Measurements from ENCODE around the gene TGFBR2.

TGFBR2 gene

DNA sequence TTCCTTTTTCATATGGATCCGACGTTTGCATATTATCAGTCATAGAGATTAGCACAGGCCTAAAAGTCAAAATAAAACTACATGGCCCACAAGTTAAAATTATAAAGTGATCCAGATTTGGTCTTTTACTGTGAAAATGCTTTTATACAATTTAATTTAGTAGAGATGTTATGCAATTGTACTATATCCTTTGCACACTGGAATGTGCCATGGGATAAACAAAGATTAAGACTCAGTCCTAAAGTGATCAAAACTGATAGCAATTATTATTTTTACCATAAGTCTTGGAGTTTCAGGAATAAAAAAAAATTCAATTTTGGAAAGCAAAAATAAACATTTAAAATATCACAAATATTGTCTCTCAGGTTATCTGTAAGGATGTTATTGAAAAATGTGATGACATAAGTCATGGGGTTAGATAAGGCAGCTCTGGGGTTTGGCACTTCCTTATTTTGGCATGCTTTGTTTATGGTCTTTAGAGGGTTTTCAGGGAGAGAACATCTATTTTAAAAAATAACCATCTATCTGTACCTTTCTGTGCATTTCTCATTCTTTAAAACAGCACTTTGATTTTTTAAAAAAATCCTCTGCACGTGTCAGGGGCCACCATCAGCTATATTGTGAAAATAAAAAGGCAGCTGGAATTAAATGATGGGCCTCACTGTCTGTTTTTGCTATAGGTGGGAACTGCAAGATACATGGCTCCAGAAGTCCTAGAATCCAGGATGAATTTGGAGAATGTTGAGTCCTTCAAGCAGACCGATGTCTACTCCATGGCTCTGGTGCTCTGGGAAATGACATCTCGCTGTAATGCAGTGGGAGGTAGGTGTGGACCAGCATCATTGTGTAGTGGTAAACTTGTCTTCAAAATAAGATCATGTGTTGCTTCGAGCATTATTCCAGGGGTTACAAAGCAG lies 67.3 kb downstream of the TGFBR2 start:
- DNase-seq (ENCODE audit: low read depth, low spot score): no peak
- peaks cover 1% of the 10 kb centered on the region; the same call in 1 of the 2 replicates for H3K27me3 ChIP-seq (ENCODE audit: control insufficient read depth, insufficient read depth, low read length)
- no peaks in the 10 kb centered on the region for H3K4me1 ChIP-seq (ENCODE audit: control insufficient read depth, insufficient read depth, low read length)
- H3K36me3 ChIP-seq (ENCODE audit: control insufficient read depth, insufficient read depth, low read length): peaks cover 9% of the 10 kb centered on the region; the same call in 1 of the 2 replicates
- no peak overlapping the region for H3K4me3 ChIP-seq (ENCODE audit: low read length)
- no peaks in the 10 kb centered on the region for H3K9me3 ChIP-seq (ENCODE audit: control insufficient read depth, insufficient read depth, low read length)
- WGBS (ENCODE audit: insufficient coverage, insufficient read length): no CpG with 5 or more reads among the region's 6 CpGs
- no peak overlapping the region for H3K27ac ChIP-seq (ENCODE audit: low read length)

DNA sequence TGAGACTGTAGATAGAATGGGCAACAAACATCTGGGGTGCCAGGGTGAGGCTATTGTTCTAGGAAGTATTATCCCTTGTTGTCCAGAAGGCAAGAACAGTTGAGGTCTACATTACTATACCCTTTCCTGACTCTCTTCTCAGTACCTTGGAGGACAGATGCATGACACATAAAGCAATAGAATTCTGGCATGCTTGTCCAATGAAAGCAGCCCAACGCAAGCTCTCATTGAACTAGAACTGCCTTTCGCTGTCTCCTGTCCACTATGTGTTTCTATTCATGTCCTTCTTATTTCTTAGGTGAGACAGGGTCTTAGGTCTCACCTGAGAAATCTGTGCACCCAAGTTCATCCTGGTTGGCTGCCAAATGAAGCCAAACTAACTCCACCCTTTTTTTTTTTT lies 68.6 kb downstream of the TGFBR2 start:
- Histone ChIP-seq H3K9me3 (ENCODE audit: control insufficient read depth, insufficient read depth, low read length) (no peaks in the 10 kb centered on the region), H3K36me3 (ENCODE audit: control insufficient read depth, insufficient read depth, low read length) (peaks cover 9% of the 10 kb centered on the region; the same call in 1 of the 2 replicates), H3K4me1 (ENCODE audit: control insufficient read depth, insufficient read depth, low read length) (no peaks in the 10 kb centered on the region), H3K4me3 (ENCODE audit: low read length) (no peak overlapping the region), H3K27me3 (ENCODE audit: control insufficient read depth, insufficient read depth, low read length) (peaks cover 1% of the 10 kb centered on the region; the same call in 1 of the 2 replicates), H3K27ac (ENCODE audit: low read length) (no peak overlapping the region)
- no peak for DNase-seq (ENCODE audit: low read depth, low spot score)
- no CpG with 5 or more reads among the region's 2 CpGs for WGBS (ENCODE audit: insufficient coverage, insufficient read length)

DNA sequence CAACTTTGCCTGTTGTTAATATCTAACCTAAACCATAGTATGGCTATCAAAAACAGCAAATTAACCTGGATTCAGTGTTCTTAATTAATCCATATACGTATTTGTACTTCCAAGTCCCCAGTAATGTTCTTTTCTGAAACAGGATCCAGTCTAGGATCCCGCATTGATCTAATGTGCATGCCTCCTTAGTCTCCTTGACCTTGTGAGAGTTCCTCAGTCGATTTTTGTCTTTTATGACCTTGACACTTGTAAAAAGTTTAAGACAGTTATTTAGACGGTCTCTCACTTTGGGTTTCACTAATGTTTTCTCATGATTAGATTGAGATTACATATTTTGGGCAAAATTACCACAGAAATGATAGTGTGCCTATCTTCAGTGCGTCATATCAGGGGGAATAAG lies 69.4 kb downstream of the TGFBR2 start:
- Histone ChIP-seq H3K36me3 (ENCODE audit: control insufficient read depth, insufficient read depth, low read length) (peaks cover 9% of the 10 kb centered on the region; the same call in 1 of the 2 replicates), H3K4me3 (ENCODE audit: low read length) (no peak overlapping the region), H3K27me3 (ENCODE audit: control insufficient read depth, insufficient read depth, low read length) (peaks cover 1% of the 10 kb centered on the region; the same call in 1 of the 2 replicates), H3K9me3 (ENCODE audit: control insufficient read depth, insufficient read depth, low read length) (no peaks in the 10 kb centered on the region), H3K27ac (ENCODE audit: low read length) (no peak overlapping the region), H3K4me1 (ENCODE audit: control insufficient read depth, insufficient read depth, low read length) (no peaks in the 10 kb centered on the region)
- DNase-seq (ENCODE audit: low read depth, low spot score): no peak
- WGBS (ENCODE audit: insufficient coverage, insufficient read length): no CpG with 5 or more reads among the region's 5 CpGs

DNA sequence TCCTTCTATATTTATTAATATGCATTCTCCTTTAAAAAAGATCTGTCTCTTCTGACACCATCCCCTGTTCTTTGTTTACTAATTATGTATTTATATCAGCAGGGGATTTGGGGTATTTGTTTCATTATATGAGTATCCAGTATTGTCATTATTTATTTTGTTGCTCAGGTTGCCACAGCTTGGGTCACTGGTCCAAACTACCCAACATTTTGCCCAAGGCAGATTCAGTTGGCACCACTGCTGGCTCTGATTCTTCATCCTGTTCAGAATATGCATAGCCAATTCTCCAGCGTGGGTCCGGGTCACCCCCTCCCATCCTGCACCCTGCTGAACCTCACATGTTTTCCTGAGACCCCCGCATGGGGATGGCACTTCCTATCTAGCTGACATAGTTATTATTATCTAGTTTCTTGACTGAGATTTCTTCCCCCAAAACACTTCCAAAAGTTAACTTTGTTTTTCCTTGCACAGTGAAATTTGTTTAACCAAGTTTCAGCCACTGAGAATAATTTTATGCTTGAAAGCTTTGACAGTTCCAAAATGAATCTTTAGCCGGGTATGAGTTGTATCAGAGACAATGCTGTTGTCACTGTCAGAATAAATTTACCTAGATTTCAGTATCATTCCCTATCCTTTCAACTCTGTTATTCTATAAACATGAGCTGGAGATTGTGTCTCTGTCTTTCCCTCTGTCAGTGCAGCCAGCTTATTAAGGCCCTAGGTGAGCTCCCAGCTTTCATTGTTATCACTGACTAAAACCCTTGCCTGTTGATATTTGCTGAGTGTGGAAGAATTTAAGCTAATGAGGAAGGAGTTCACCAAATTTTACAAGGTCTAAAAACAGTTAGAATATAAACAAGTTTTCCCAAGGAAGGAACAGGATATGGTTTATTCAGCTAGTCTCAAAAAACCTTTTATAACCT lies 70.3 kb downstream of the TGFBR2 start:
- no CpG with 5 or more reads among the region's 4 CpGs for WGBS (ENCODE audit: insufficient coverage, insufficient read length)
- Histone ChIP-seq H3K4me1 (ENCODE audit: control insufficient read depth, insufficient read depth, low read length) (peaks cover 1% of the 10 kb centered on the region; the same call in 1 of the 2 replicates), H3K27me3 (ENCODE audit: control insufficient read depth, insufficient read depth, low read length) (peaks cover 1% of the 10 kb centered on the region; the same call in 1 of the 2 replicates), H3K9me3 (ENCODE audit: control insufficient read depth, insufficient read depth, low read length) (no peaks in the 10 kb centered on the region), H3K36me3 (ENCODE audit: control insufficient read depth, insufficient read depth, low read length) (peaks cover 7% of the 10 kb centered on the region; the same call in 1 of the 2 replicates), H3K4me3 (ENCODE audit: low read length) (no peak overlapping the region), H3K27ac (ENCODE audit: low read length) (no peak overlapping the region)
- no peak for DNase-seq (ENCODE audit: low read depth, low spot score)

DNA sequence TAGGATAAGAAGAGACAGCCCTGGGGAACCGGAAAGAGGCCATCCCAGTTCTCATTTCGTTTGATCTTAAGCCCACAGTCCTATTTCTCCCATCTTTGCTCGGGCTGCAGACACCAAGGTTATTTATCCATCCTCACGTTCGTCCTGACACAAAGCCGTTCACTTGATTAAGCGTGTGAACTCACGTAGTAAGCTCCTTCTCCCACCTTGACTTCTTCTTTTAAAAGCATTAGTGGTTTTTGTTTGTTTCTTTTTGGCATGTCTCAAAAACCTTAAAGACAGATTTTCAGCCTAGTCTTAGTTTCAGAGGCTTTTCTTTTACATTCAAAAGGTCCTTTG lies 70.9 kb downstream of the TGFBR2 start:
- Histone ChIP-seq H3K4me1 (ENCODE audit: control insufficient read depth, insufficient read depth, low read length) (peaks cover 1% of the 10 kb centered on the region; the same call in 1 of the 2 replicates), H3K36me3 (ENCODE audit: control insufficient read depth, insufficient read depth, low read length) (peaks cover under 1% of the 10 kb centered on the region; the same call in 1 of the 2 replicates), H3K27me3 (ENCODE audit: control insufficient read depth, insufficient read depth, low read length) (peaks cover 1% of the 10 kb centered on the region; the same call in 1 of the 2 replicates), H3K9me3 (ENCODE audit: control insufficient read depth, insufficient read depth, low read length) (no peaks in the 10 kb centered on the region), H3K27ac (ENCODE audit: low read length) (no peak overlapping the region), H3K4me3 (ENCODE audit: low read length) (no peak overlapping the region)
- no CpG with 5 or more reads among the region's 8 CpGs for WGBS (ENCODE audit: insufficient coverage, insufficient read length)
- DNase-seq (ENCODE audit: low read depth, low spot score): no peak

DNA sequence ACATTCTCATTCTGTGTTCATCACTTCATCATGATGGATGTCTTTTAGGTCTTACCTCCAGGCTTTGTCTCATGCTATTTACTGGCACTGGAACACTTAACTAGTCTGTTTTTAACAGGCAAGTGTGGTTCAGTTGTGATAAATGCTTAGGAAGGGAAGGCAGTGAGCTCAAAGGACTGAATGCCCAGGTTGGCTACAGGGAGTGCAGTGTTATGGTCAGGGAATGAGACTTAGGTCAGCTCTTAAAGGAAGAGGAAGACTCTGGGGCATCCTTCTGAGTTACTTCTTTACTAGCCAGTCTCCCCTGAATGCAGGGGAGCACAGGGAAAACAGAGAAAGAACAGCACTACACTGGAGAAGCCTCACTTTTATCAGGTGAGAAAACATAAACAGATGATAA lies 72.6 kb downstream of the TGFBR2 start:
- Histone ChIP-seq H3K27me3 (ENCODE audit: control insufficient read depth, insufficient read depth, low read length) (peaks cover 1% of the 10 kb centered on the region; the same call in 1 of the 2 replicates), H3K9me3 (ENCODE audit: control insufficient read depth, insufficient read depth, low read length) (no peaks in the 10 kb centered on the region), H3K4me1 (ENCODE audit: control insufficient read depth, insufficient read depth, low read length) (peaks cover 1% of the 10 kb centered on the region; the same call in 1 of the 2 replicates), H3K36me3 (ENCODE audit: control insufficient read depth, insufficient read depth, low read length) (no peaks in the 10 kb centered on the region; the same call in 1 of the 2 replicates), H3K27ac (ENCODE audit: low read length) (no peak overlapping the region), H3K4me3 (ENCODE audit: low read length) (no peak overlapping the region)
- DNase-seq (ENCODE audit: low read depth, low spot score): no peak

DNA sequence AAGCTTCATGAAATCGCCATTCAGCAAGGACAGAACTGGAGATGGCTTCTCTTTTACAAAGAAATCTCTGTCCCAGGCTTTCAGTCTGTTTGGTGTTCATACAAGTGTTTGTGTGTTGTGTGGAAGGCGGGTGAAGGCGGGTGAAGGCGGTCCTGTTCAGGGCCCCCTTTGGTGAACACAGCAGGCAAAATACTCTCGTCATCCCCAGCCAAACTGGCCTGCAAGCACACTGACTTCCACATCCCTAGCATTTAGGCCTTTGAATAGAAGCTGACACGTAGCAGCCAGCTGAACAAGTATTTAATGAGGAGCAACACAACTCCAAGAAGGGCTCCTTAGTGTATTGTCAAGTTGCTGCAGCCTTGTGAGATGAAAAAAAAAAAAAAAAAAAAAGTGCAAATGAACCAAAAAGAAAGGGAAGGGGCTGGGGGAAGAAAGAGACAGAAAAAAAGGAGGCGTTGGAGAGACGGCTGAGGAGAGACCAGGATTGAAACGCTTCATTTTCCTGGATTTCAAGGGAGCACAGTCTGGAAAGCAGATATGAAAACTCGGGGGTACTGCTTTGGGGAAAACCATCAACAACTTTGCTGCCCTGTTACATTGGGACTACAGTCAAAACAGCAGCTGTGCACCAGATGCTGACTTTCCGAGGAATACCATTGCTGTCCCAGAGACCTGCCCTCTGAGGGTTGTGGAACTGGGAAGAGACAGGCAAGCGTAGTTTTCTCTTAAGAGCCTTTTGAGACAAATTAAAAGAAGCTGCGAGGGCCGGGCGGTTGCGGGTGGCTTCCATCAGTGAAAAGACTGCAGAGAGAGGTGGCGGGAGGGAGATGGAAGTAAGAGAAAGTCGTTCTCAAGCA lies 74.6 kb downstream of the TGFBR2 start:
- 100% methylated on average over 2 of the region's 18 CpGs for WGBS (ENCODE audit: insufficient coverage, insufficient read length)
- H3K9me3 ChIP-seq (ENCODE audit: control insufficient read depth, insufficient read depth, low read length): no peaks in the 10 kb centered on the region
- peaks cover 1% of the 10 kb centered on the region; the same call in 1 of the 2 replicates for H3K4me1 ChIP-seq (ENCODE audit: control insufficient read depth, insufficient read depth, low read length)

DNA sequence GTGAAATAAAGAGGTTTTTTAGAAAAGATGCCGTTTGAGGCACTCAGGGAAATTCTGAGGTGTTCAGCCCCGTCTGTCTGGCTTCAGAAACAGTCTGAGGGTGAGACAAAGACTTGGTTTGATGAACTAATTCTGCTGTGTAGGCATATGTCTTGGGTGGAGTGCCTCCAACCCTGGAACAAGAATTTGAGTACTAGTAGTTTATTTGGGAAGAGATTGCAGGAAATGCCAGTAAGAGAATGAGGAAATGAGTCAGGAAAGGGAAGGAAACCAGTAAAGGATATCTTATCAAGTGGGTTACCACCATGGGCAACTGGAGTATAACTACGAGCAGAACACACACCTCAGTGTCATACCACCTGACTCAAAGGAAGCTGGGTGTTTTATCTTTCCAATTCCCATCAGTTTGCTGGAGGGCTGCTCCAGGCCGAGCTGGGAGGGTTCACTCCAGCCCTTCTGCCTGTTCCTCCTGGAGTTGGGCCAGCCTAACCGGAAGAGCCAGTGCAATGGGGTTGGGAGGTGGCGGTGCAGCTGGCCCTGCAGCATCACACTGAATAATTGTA lies 75.3 kb downstream of the TGFBR2 start:
- no peaks in the 10 kb centered on the region for H3K36me3 ChIP-seq (ENCODE audit: control insufficient read depth, insufficient read depth, low read length)
- no peak overlapping the region for H3K27ac ChIP-seq (ENCODE audit: low read length)
- DNase-seq (ENCODE audit: low read depth, low spot score): no peak
- no CpG with 5 or more reads among the region's 6 CpGs for WGBS (ENCODE audit: insufficient coverage, insufficient read length)
- no peak overlapping the region for H3K4me3 ChIP-seq (ENCODE audit: low read length)
- peaks cover 1% of the 10 kb centered on the region; the same call in 1 of the 2 replicates for H3K4me1 ChIP-seq (ENCODE audit: control insufficient read depth, insufficient read depth, low read length)
- H3K27me3 ChIP-seq (ENCODE audit: control insufficient read depth, insufficient read depth, low read length): no peaks in the 10 kb centered on the region
- H3K9me3 ChIP-seq (ENCODE audit: control insufficient read depth, insufficient read depth, low read length): no peaks in the 10 kb centered on the region

More for the DNA sequence above, 74.6 kb downstream of the TGFBR2 start:
- DNase-seq (ENCODE audit: low read depth, low spot score): no peak
- H3K27me3 ChIP-seq (ENCODE audit: control insufficient read depth, insufficient read depth, low read length): peaks cover 1% of the 10 kb centered on the region; the same call in 1 of the 2 replicates
- no peak overlapping the region for H3K4me3 ChIP-seq (ENCODE audit: low read length)
- H3K36me3 ChIP-seq (ENCODE audit: control insufficient read depth, insufficient read depth, low read length): no peaks in the 10 kb centered on the region
- H3K27ac ChIP-seq (ENCODE audit: low read length): no peak overlapping the region

DNA sequence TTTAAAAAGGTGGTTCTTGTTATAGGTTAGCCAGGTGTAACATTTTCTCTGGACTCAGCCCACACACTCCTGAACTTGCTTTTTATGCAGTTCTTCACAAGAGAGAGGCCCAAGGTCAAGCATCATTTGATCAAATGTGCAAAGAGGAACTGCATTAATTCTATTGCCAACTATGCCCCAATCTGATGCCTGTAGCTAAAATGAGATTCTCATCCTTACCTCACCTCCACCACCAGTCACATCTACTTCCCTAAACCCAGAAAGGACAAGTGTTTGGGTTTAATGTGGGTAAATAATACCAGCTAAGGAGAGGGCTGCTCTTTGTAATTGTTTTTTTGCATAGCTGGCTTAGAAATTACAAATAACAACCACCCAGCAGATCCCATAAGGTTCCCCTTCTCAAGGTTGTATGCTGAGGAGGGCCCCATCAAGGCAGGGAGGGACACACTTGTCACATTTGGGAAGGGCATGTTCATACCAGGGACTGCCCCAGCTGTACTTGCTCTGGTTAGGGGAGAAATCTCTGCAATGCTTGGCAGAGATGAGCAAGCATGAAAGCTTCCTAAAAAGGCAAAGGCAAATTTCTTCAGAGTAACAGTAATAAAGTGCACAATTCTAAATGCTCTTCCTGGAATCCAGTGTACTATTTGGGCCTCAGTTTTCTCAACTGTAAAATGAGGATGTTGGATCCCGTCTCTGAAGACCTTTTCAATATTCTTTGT lies 76.2 kb downstream of the TGFBR2 start:
- H3K4me1 ChIP-seq (ENCODE audit: control insufficient read depth, insufficient read depth, low read length): peaks cover 1% of the 10 kb centered on the region; the same call in 1 of the 2 replicates
- H3K27me3 ChIP-seq (ENCODE audit: control insufficient read depth, insufficient read depth, low read length): no peaks in the 10 kb centered on the region
- no peak overlapping the region for H3K27ac ChIP-seq (ENCODE audit: low read length)
- no peaks in the 10 kb centered on the region for H3K36me3 ChIP-seq (ENCODE audit: control insufficient read depth, insufficient read depth, low read length)
- DNase-seq (ENCODE audit: low read depth, low spot score): no peak
- H3K9me3 ChIP-seq (ENCODE audit: control insufficient read depth, insufficient read depth, low read length): no peaks in the 10 kb centered on the region
- H3K4me3 ChIP-seq (ENCODE audit: low read length): no peak overlapping the region
- no CpG with 5 or more reads among the region's 1 CpG for WGBS (ENCODE audit: insufficient coverage, insufficient read length)

All from iPS DF 6.9 (cell line).